GM21786 (cell line): ENCODE measurements around the gene RIMBP2.
"Not testable (repeated sequence)": the region's sequence is repeated elsewhere in the genome, so short reads cannot be mapped to it uniquely, and the experiment has no call there.

ENCODE experiments used
- ATAC-seq: cut with Tn5 transposase; IDR thresholded peaks from one replicate; pipeline ENCODE4 v1.9.1; 2021; ENCODE audit not compliant: unreplicated experiment

RIMBP2 gene

DNA sequence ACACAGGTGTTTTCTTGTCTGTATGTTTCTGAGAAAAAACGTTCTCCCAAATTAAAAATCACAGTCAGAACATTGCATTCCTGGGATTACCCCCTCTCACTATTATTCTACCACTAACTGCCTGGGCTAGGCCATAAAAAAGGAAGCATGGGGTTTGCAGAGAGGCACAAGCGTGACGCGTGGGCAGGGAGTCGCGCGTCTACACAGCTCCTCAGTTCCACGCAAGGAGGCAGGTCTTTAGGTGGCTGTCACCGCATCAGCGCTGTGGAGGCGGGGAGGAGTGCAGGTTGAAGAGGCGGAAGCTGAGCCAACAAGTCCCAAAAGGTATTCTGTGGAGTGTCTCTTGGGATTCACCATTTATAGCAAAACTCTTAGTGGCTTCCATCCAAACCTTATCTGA, 109.9 kb downstream of the RIMBP2 start:
- no peak for ATAC-seq

DNA sequence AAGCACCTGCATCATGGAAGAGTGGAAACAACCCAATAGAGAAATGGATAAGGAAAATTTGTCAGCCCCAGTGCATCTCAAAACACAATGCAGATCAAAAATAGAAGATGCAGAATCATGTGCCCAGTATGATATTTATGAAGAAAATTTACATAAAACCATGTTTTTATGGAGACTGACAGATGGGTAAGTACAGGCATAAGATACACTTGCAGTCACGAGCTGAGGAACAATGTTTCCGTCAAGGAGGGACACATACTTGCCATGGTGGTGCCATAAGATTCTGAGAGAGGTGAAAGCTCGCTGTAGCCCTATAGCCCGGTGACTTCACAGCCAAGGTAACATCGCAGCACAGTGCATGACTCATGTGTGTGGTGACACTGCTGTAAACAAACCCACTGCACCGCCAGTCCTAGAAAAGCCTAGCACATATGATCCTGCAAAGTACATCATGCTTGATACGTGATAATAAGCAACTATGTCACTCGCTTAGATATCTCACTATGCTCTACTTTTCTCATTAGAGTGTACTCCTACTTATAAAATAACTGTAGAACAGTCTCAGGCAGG, 112.6 kb downstream of the RIMBP2 start:
- no peak for ATAC-seq

DNA sequence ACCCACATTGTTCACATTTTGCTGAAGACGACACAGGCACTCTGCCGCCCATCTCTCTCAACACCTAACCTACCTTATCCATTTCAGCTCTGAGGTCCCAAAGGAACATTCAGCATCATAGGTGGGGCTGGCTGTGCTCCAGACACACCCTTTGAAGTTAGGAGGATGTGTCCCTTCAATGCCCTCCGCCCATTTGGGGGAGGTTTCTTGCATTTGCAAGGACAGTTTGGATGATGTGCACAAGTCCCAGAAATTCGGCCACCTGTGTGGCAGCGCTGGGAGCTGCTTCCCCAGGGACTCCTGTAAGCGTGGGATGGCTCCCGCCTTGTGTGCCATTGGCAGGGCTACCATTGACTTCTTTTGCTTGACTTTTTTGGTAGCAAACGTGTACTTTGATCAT, 113.8 kb downstream of the RIMBP2 start:
- ATAC-seq = no peak

DNA sequence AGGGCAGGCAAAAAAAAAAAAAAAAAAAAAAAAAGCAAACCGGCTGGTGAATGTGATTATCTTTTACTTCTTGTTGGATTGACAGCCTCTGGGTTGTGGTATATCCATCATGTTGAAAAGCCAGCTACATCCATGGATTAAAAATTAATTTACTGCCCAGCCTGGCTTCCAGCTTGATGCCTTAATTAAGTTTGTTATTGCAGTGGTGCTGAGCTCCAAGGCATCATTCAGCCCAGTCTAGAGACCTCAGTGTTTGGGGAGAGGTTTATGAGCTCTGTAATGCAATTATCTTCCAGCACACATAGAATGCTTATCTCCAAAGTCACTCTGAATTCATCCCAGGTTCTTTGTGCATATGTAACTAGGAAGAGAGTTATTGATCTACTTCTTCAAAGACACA, 114.8 kb downstream of the RIMBP2 start:
- no peak for ATAC-seq

DNA sequence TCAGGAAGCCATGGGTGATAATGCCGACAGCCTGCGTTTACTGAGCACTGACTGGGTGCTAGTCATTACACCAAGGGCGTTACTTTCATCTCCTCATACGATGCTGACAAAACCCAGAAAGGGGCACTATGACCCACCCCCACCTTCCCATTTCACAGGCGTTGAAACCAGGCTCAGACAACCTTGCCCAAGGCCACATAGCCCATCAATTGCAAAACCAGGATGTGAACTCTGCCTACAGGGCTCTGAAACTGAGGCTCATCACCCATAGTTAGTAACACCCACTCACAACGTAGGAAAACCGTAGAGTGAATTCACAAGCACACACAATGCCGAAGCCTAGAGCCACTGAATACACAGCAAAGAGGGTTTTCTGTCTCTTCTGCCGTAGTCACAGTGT, 119.9 kb downstream of the RIMBP2 start:
- ATAC-seq = no peak

DNA sequence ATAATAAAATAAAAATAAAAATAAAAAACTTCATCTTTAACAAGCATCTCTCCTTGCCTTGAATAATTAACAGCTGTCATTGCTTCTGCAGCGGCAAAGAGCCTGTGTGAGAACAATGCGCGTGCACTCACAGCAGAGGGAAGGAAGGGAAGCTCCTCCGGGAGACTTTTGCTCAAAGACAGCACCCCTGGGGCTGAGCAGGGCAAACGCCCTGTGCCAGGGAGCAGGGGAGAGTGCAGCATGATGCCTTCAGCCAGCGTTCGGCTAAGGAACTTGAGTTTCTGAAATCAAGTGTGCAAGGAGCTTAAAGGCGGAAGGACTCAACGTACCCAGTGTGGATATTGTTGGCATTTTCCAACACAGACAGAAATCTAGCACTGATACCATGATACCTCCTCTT, 120.5 kb downstream of the RIMBP2 start:
- no peak for ATAC-seq

DNA sequence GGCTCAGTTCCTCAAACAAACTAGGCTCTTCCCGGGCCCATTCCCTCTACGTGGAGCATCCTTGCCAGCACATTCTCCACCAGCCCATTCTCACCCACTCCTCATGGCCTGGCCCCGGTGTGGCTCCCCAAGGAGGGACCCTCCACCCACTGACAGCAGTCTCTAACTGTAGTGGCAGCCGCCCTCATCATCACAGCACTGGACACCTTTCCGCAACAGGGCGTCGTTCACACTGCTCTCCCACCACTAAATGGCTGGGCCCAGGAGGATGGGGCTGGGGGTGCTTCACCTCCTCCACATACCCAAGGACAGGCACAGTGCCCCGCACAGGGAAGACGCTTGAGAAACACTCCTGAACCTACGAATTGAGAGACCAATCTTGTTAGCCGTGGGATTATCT, 123.0 kb downstream of the RIMBP2 start:
- ATAC-seq = no peak

DNA sequence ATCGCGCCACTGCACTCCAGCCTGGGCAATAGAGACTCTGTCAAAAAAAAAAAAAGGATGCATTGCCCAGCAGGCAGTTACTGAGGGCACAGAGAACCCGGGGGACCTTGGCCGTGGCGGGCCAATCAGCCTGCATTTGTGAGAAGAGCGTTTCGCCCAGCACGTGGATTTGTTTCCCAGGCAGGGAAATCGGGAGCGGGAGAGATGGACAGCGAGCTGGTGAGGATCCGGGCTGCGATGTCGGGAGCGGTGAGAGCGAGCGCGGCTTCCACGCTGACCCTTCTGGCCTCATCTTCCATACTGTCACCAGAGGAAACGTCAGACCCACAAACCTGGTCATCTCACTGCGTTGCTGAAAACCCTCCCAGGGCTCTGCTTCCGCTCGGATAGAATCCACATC, 123.5 kb downstream of the RIMBP2 start:
- ATAC-seq = no peak

DNA sequence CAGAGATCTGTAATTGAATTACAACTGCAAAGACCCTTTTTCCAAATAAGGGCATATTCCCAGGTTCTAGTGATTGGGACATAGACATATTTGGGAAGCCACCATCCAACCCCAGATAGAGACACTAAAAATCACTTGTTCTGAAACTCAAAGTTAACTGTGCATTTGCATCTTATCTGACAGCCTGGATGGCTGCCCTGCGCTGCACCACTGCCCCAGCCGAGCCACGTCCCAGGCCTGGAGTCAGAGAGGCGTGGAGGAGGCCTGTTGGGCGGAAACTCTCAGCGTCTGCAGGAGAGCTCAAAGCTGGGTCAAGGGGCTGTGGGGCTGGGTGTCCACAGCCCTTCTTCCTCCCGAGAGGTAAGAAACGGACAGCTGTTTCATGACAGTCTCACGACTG, 124.4 kb downstream of the RIMBP2 start:
- no peak for ATAC-seq

DNA sequence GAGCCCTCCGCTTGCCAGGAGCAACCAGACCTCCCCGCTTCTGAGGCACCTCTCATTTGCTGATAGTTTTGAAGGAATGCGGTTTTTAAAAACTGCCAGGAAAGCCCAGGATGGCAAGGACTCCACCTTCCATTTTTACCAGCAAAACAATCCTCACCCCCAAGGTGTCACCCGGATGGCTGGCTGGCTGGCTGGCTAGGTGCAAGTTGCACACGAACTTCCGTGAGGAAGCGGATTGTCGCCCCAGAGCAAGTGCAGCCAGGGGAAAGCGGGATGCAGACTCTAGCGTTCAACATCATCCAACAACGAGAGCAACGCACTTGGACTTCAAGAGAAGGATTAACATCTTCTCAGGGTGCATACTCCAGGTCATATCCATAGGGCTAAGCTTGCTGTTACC, 125.4 kb downstream of the RIMBP2 start:
- no peak for ATAC-seq

DNA sequence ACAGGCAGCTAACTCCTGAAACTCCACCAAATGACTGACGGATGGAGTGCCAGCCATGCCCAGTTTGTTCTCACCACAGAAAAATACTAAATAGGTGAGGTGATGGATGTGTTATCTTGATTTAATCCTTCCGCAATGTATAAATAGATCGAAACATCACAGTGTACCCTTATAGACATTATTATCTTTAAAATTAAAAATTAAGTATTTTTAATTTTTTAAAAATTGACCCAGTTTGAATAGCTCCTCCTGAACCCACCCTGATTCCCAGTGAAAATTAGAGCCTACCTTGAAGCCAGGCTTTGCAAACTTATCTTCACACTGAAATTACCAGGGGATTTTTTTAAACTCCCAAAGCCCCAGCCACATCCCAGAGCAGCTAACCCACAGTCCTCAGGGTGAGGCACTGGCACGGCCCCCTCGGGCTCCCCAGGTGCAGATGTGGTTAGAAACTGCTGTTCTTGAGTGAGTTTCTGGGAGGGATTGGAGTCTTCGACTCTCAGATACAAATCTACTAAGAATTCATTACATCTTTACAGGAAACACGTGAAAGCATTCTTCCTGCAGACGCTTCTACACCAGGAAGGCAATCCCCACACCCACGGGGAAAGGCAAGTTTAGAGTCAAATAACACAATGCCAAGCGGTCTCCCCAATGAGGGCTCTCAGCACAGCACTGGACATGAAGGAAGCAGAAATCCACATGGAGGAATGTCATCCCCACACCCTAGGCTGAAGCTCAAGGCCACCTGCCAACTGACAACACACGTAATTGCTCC, 126.4 kb downstream of the RIMBP2 start:
- ATAC-seq = no peak

DNA sequence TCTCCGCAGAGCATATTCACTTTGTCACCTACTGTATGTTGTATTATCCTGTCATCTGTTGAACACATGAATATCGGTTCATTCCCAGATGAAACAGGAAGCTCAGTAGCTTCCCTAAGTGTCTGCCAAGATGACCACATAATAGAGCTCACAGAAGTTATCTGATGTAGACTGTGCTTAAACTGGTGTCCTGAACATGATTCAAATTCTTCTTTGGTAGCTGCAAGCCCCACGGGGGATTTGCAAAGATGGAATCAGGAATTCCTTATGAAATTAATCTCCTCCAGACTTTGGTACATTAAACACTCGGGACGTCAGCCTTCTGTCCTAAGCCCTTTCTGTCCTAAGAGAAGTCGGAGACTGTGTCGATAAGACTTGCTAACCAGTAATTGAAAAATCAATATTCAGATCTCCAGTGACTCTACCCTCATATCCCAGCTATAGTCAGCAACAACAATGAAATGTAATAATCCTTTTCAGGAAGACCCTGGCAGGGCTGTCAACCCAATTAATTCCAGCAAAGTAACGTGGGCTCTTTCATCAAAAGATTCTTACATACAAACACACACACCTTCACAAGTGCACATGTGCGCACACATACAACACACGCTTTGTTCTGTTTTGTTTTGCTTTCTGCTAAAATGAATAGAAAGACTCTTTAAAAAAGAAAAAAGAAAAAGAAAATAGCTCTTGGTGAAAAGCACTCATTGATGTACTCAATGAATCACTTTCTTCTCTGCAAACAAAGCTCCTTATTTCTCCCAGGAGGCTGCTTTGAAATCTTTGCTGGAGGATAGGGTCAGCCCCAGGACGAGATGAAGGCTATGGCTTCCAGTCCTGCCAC, 127.2 kb downstream of the RIMBP2 start:
- no peak for ATAC-seq

DNA sequence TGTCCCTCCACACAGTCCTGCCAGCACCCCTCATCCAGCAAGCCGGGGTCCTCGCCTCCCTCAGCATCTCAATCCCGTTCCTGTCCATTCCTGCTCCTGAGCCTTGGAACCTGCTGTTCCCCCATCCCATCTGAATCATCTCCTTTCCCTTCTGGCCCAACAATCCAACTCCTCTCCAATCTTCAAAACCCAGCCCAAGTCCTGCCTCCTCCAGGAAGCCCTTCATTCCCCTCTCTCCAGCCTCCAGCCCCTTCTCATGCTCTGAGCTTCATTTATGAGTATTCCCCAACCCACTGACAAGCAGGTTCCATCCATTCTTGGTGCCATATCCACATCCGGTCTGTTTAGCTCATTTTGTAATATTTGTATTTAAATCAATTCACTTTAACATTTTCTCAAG, 128.1 kb downstream of the RIMBP2 start:
- ATAC-seq = no peak

DNA sequence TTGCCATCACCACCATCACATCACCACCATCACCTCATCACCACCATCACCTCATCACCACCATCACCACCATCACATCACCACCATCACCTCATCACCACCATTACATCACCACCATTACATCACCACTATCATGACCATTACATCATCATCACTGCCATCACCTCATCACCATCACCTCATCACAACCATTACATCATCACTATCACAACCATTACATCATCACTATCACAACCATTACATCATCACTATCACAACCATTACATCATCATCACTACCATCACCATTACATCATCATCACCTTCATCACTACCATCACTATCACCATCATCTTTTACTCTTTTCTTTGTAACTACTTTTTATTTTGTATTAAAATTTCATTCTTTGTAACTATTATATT, 131.6 kb downstream of the RIMBP2 start:
- not testable (repeated sequence) for ATAC-seq

DNA sequence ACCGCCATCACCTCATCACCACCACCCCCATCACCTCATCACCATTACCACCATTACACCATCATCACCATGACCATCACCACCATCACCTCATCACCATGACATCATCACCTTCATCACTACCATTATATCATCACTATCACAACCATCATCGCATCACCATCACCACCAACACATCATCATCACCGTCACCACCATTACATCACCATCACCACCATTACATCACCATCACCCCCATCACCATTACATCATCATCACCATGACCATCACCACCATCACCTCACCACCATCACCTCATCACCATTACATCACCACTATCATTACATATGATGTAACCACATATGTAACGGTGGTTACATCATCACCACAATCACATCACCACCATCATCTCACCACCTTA, 132.3 kb downstream of the RIMBP2 start:
- ATAC-seq = no peak

DNA sequence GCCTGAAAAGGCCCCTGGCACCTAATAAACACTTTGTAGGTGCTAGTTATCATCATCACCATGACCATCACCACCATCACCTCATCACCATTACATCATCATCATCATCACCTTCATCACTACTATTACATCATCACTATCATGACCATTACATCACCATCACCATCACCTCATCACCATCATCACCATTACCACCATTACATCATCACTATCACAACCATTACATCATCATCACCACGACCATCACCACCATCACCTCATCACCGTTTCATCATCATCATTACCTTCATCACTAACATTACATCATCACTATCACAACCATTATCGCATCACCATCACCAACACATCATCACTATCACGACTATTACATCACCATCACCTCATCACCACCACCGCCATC, 132.8 kb downstream of the RIMBP2 start:
- ATAC-seq = no peak

DNA sequence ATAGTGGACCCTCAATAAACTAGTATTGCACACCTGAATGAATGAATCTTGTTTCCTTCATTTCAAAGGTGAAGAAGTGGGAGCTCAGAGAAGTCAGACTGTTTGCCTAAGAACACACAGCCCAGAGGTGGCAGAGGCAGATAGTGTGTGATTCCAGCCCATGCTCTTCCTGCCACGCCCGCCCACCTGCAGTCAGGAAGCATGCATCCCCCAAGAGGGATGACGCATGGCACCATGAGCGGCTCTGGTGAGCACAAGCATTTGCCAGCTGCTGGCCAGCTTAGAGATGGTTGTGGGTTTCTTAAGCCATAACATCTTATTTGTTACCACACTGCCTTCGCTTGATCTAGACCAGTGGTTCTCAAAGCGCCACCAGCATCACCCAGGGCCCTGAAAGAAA, 133.8 kb downstream of the RIMBP2 start:
- ATAC-seq = no peak

DNA sequence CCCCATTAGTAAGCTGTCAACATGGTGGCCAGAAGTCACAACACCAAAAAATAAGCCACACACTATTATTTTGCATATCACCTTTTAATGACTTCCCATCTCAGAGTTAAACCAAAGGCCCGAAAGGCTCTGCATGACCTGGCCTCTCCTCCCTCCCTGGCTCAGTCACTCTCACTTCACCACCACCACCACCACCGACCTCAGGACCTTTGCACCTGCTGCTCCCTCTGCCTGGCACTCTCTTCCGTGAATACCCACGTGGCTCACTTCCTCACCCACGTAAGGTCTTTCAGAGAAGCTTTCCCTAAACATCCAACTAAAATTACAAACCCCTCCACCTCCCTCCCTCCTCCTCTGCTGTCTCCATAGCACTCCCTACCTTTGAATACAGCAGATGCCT, 134.3 kb downstream of the RIMBP2 start:
- no peak for ATAC-seq

DNA sequence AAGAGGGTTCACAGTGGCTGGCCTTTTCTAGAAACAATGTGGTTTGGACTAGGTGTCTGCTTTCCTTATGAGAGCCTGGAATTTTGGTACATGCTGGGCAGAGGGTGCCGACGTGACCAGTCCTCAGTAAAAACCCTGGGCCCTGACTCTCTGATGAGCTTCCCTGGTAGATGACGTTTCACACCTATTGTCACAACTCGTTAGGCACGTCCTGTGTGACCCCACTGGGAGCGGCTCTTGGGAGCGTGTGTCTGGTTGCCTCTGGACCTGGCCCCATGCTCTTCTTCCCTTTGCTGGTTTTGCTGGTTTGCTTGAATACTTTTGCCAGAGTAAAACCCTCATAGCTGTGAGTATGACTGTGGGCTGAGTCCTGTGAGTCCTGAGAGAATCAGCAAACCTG, 136.9 kb downstream of the RIMBP2 start:
- no peak for ATAC-seq

DNA sequence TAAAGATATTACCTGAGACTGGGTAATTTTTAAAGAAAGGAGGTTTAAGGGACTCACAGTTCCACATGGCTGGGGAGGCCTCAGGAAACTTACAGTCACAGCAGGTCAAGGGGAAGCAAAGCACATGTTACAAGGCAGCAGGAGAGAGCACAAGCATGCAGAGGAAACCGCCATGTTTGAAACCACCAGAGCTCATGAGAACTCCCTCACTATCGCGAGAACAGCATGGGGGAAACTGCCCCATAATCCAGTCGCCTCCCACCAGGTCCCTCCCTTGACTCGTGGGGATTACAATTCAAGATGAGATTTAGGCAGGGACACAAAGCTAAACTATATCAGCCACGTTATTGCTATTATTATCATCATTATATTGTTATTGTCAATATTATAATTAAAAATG, 138.7 kb downstream of the RIMBP2 start:
- ATAC-seq = no peak

DNA sequence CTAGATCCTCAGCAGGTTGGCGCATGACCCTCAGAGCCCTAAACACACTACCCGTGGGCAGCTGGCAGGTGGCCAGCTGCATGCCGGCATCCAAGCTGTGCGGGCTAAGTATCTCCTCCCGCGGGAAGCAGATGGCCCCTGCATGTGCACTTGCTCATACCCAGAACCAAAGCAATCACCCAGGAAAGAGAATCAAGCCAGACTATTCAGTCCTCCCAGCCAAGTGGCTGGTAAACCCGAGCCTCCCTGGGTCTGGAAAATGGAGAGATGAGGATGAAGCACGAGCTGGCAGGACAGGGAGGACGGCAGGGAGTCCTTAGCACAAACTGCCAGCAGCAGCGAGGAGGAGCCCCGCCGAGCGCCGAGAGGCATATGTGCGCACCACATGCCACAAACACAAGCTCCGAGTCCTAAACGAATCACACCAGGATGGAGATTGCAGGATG, 139.7 kb downstream of the RIMBP2 start:
- no peak for ATAC-seq

DNA sequence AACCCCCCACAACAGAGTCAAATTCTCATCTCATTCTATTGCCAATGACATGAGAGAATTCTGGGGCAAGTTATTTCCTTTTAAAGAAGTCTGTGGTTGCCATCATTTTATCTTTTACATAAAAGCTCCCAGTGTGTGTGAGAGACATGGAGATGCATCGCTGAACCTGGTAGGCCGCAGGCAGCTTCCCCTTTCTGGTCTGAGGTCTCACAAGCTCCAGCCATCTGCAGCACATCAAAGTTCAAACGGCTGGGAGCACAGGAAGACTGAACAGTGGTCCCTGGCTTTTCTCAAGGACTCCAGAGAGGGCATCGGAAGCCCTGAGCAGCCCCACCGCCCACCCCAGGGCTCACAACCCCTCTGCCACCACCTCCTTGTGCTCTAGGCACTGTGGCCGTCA, 141.7 kb downstream of the RIMBP2 start:
- no peak for ATAC-seq
